Measurements from ENCODE around the gene EFNA2.

Gene EFNA2

GRCh38 chr19:1262623-1263123 is 23.0 kb upstream of the EFNA2 start:
- Histone ChIP-seq H3K4me3 (IDR thresholded peaks at IDR 0.05; ENCODE audit: insufficient read depth, low read depth, low read length) (no peak overlapping the region), H3K27me3 (ENCODE audit: insufficient read depth, low read depth) (no peaks in the 10 kb centered on the region), H4K20me1 (ENCODE audit: insufficient read depth) (no peaks in the 10 kb centered on the region), H3K27ac (no peak overlapping the region), H3K4me2 (no peak overlapping the region), H3K79me2 (ENCODE audit: insufficient read depth, low read depth) (no peaks in the 10 kb centered on the region), H3K36me3 (ENCODE audit: insufficient read depth) (no peaks in the 10 kb centered on the region), H3K4me1 (ENCODE audit: low read depth, poor library complexity, severe bottlenecking) (peaks cover 42% of the 10 kb centered on the region), H2AFZ (ENCODE audit: low read depth) (no peak overlapping the region), H3K9ac (no peak overlapping the region)
- TF ChIP-seq, protein P1, sequence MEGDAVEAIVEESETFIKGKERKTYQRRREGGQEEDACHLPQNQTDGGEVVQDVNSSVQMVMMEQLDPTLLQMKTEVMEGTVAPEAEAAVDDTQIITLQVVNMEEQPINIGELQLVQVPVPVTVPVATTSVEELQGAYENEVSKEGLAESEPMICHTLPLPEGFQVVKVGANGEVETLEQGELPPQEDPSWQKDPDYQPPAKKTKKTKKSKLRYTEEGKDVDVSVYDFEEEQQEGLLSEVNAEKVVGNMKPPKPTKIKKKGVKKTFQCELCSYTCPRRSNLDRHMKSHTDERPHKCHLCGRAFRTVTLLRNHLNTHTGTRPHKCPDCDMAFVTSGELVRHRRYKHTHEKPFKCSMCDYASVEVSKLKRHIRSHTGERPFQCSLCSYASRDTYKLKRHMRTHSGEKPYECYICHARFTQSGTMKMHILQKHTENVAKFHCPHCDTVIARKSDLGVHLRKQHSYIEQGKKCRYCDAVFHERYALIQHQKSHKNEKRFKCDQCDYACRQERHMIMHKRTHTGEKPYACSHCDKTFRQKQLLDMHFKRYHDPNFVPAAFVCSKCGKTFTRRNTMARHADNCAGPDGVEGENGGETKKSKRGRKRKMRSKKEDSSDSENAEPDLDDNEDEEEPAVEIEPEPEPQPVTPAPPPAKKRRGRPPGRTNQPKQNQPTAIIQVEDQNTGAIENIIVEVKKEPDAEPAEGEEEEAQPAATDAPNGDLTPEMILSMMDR (conservative IDR thresholded peaks at IDR 0.05; ENCODE audit: low read depth, low read length), result no peak

DNA sequence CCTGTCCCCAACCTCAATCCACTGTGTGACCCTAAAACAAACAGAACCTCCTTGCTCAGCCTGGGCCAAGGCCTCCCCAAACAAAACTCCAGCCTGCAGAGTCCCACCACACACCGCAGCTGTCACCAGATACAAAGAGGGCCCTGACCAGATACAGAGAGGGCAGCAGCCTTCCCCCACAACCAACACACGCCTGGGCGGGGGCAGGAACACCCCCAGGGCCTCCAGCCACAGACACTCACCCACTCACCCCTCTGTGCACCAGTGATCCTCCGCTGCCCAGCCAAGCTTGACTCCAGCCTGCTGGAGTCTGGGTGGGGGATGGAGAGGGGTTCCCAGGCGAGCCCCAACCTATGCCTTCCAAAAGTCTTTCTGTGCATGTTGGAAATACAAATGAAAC is 22.5 kb upstream of the EFNA2 start:
- H4K20me1 ChIP-seq (ENCODE audit: insufficient read depth), result no peaks in the 10 kb centered on the region
- TF ChIP-seq, protein P1 (conservative IDR thresholded peaks at IDR 0.05; ENCODE audit: low read depth, low read length), result no peak
- peaks cover 44% of the 10 kb centered on the region for H3K4me1 ChIP-seq (ENCODE audit: low read depth, poor library complexity, severe bottlenecking)
- no peak overlapping the region for H3K27ac ChIP-seq
- H3K9ac ChIP-seq, result no peak overlapping the region
- H3K4me3 ChIP-seq (IDR thresholded peaks at IDR 0.05; ENCODE audit: insufficient read depth, low read depth, low read length), result no peak overlapping the region
- no peak overlapping the region for H3K4me2 ChIP-seq
- no peaks in the 10 kb centered on the region for H3K36me3 ChIP-seq (ENCODE audit: insufficient read depth)
- H3K27me3 ChIP-seq (ENCODE audit: insufficient read depth, low read depth), result no peaks in the 10 kb centered on the region
- H2AFZ ChIP-seq (ENCODE audit: low read depth), result no peak overlapping the region
- no peaks in the 10 kb centered on the region for H3K79me2 ChIP-seq (ENCODE audit: insufficient read depth, low read depth)

- Histone ChIP-seq H4K20me1 (ENCODE audit: insufficient read depth) (no peaks in the 10 kb centered on the region), H3K9ac (no peak overlapping the region), H3K4me2 (no peak overlapping the region), H3K36me3 (ENCODE audit: insufficient read depth) (no peaks in the 10 kb centered on the region), H3K4me3 (IDR thresholded peaks at IDR 0.05; ENCODE audit: insufficient read depth, low read depth, low read length) (no peak overlapping the region), H2AFZ (ENCODE audit: low read depth) (no peak overlapping the region), H3K27ac (no peak overlapping the region), H3K27me3 (ENCODE audit: insufficient read depth, low read depth) (no peaks in the 10 kb centered on the region), H3K4me1 (ENCODE audit: low read depth, poor library complexity, severe bottlenecking) (peaks cover 41% of the 10 kb centered on the region), H3K79me2 (ENCODE audit: insufficient read depth, low read depth) (peaks cover 5% of the 10 kb centered on the region)
- TF ChIP-seq, protein P1 (conservative IDR thresholded peaks at IDR 0.05; ENCODE audit: low read depth, low read length), result no peak
Observed at GRCh38 chr19:1264801-1265614, 20.7 kb upstream of the EFNA2 start.

DNA sequence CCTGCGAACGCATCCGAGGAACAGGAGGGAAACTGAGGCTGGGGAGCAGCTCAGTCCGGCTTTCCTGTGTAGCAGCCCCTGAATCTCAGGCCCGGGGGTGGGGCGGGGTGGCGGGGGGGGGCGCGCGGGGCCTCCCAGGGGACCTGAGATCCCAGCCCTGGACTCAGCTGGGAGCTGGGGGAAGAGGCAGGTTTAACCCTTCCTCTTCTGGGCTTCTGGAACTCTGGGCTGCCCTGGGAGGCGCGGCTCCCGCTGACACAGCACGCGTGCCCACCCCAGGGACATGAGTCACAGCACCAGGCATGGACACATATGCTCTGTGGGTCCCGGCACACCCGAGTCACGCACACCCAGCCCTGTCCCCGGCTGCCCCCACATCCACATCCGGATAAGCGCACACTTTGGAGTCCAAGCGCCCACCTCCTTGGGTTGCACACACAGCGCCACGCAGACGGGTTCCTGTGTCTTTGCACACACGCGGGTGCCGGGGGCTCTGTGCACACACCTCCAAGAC is 20.0 kb upstream of the EFNA2 start:
- Histone ChIP-seq H2AFZ (ENCODE audit: low read depth) (no peak overlapping the region), H3K9ac (no peak overlapping the region), H3K27me3 (ENCODE audit: insufficient read depth, low read depth) (no peaks in the 10 kb centered on the region), H3K36me3 (ENCODE audit: insufficient read depth) (no peaks in the 10 kb centered on the region), H3K79me2 (ENCODE audit: insufficient read depth, low read depth) (peaks cover 12% of the 10 kb centered on the region), H3K4me3 (IDR thresholded peaks at IDR 0.05; ENCODE audit: insufficient read depth, low read depth, low read length) (no peak overlapping the region), H3K27ac (no peak overlapping the region), H3K4me2 (peak overlapping the region; percentile 80), H3K4me1 (ENCODE audit: low read depth, poor library complexity, severe bottlenecking) (peaks cover 39% of the 10 kb centered on the region), H4K20me1 (ENCODE audit: insufficient read depth) (no peaks in the 10 kb centered on the region)
- TF ChIP-seq, protein P1 (conservative IDR thresholded peaks at IDR 0.05; ENCODE audit: low read depth, low read length), result no peak

All from KMS-11 (cell line).